Measurements from ENCODE around the gene KIF13A. TPM values are rescaled to one million over a fixed set of nuclear protein-coding genes. Genes with fewer than 3 reads are reported as not detected.

Gene KIF13A
- total RNA-seq, 3 donors from 2014 or later (not counting 1 experiment from before 2014, with no cell fraction given), result 15.0 to 26.4 (median 19.5) TPM

DNA sequence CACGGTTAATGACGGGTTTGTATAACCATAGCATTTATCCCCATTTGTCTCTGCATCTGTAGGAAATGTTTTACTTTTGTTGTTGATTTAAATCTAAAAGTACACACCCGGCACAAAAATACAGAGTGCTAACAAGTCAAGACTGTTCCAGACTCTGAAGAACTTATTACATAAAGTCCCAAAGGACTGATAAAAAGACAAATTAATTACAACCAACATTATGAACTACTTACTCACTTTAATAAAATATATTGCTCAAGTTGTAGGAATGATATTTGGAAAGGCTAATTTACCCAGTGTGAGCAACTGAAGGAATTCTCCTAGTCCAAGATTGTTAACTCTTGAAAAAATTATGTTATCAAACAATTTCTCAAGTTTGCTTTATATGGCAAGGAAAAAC is 115.6 kb downstream of the KIF13A start:
- Histone ChIP-seq H3K27me3 (ENCODE audit: control insufficient read depth, insufficient read depth, low read length) (no peaks in the 10 kb centered on the region), H3K4me1 (ENCODE audit: control insufficient read depth, insufficient read depth, low read length) (no peaks in the 10 kb centered on the region), H3K27ac (ENCODE audit: low read length) (no peak overlapping the region), H3K36me3 (ENCODE audit: control insufficient read depth, insufficient read depth, low read length) (no peaks in the 10 kb centered on the region), H3K4me3 (ENCODE audit: low read length) (no peak overlapping the region), H3K9me3 (ENCODE audit: control insufficient read depth, insufficient read depth, low read length) (no peaks in the 10 kb centered on the region)
- DNase-seq (no peak), ATAC-seq (no peak)
- Mint-ChIP-seq H3K27me3 (ENCODE audit: low read depth in 2 of 2) (no peaks in the 10 kb centered on the region), H3K36me3 (no peaks in the 10 kb centered on the region), H3K4me1 (no peaks in the 10 kb centered on the region), H3K27ac (no peak overlapping the region), H3K9me3 (no peaks in the 10 kb centered on the region), H3K4me3 (no peak overlapping the region)
- TF ChIP-seq CTCF (IDR thresholded peaks at IDR 0.05), result no peak
- intact Hi-C loops (cut with micrococcal nuclease), result no loop called here
- WGBS (ENCODE audit: insufficient coverage), result 100% methylated on average over 1 of the region's 3 CpGs

- Mint-ChIP-seq H3K36me3 (no peaks in the 10 kb centered on the region), H3K27ac (no peak overlapping the region), H3K27me3 (ENCODE audit: low read depth in 2 of 2) (no peaks in the 10 kb centered on the region), H3K9me3 (no peaks in the 10 kb centered on the region), H3K4me1 (no peaks in the 10 kb centered on the region), H3K4me3 (no peak overlapping the region)
- intact Hi-C loops (cut with micrococcal nuclease), result no loop called here
- no peaks in the 10 kb centered on the region for H3K9me3 ChIP-seq (ENCODE audit: control insufficient read depth, insufficient read depth, low read length)
- no peaks in the 10 kb centered on the region for H3K36me3 ChIP-seq (ENCODE audit: control insufficient read depth, insufficient read depth, low read length)
- no peaks in the 10 kb centered on the region for H3K27me3 ChIP-seq (ENCODE audit: control insufficient read depth, insufficient read depth, low read length)
- no peak for TF ChIP-seq CTCF (IDR thresholded peaks at IDR 0.05)
- ATAC-seq (no peak), DNase-seq (no peak)
- no peak overlapping the region for H3K27ac ChIP-seq (ENCODE audit: low read length)
- H3K4me3 ChIP-seq (ENCODE audit: low read length), result no peak overlapping the region
- no CpG with 5 or more reads among the region's 1 CpG for WGBS (ENCODE audit: insufficient coverage)
- H3K4me1 ChIP-seq (ENCODE audit: control insufficient read depth, insufficient read depth, low read length), result no peaks in the 10 kb centered on the region
Observed at GRCh38 chr6:17871189-17871519, 116.3 kb downstream of the KIF13A start.

GRCh38 chr6:17870300-17871188 is 116.9 kb downstream of the KIF13A start:
- Histone ChIP-seq H3K27ac (ENCODE audit: low read length) (no peak overlapping the region), H3K9me3 (ENCODE audit: control insufficient read depth, insufficient read depth, low read length) (no peaks in the 10 kb centered on the region), H3K4me1 (ENCODE audit: control insufficient read depth, insufficient read depth, low read length) (no peaks in the 10 kb centered on the region), H3K27me3 (ENCODE audit: control insufficient read depth, insufficient read depth, low read length) (no peaks in the 10 kb centered on the region), H3K36me3 (ENCODE audit: control insufficient read depth, insufficient read depth, low read length) (no peaks in the 10 kb centered on the region), H3K4me3 (ENCODE audit: low read length) (no peak overlapping the region)
- Mint-ChIP-seq H3K27ac (no peak overlapping the region), H3K27me3 (ENCODE audit: low read depth in 2 of 2) (no peaks in the 10 kb centered on the region), H3K36me3 (no peaks in the 10 kb centered on the region), H3K9me3 (no peaks in the 10 kb centered on the region), H3K4me3 (no peak overlapping the region), H3K4me1 (no peaks in the 10 kb centered on the region)
- WGBS (ENCODE audit: insufficient coverage), result 82% methylated on average over 5 of the region's 5 CpGs
- intact Hi-C loops (cut with micrococcal nuclease), result no loop called here
- DNase-seq (no peak), ATAC-seq (no peak)
- TF ChIP-seq CTCF (IDR thresholded peaks at IDR 0.05), result no peak

- WGBS (ENCODE audit: insufficient coverage), result 37% methylated on average over 3 of the region's 3 CpGs
Observed at GRCh38 chr6:17869753-17870050, 117.7 kb downstream of the KIF13A start.

More at GRCh38 chr6:17869753-17870050, 117.7 kb downstream of the KIF13A start:
- no peak overlapping the region for H3K4me3 ChIP-seq (ENCODE audit: low read length)
- H3K27me3 Mint-ChIP-seq (ENCODE audit: low read depth in 2 of 2), result no peaks in the 10 kb centered on the region
- no peak for ATAC-seq
- no peaks in the 10 kb centered on the region for H3K4me1 ChIP-seq (ENCODE audit: control insufficient read depth, insufficient read depth, low read length)
- H3K4me3 Mint-ChIP-seq, result no peak overlapping the region
- H3K9me3 Mint-ChIP-seq, result no peaks in the 10 kb centered on the region
- no peaks in the 10 kb centered on the region for H3K4me1 Mint-ChIP-seq
- no peaks in the 10 kb centered on the region for H3K36me3 ChIP-seq (ENCODE audit: control insufficient read depth, insufficient read depth, low read length)
- no peaks in the 10 kb centered on the region for H3K27me3 ChIP-seq (ENCODE audit: control insufficient read depth, insufficient read depth, low read length)
- no peak for DNase-seq
- TF ChIP-seq CTCF (IDR thresholded peaks at IDR 0.05), result no peak
- H3K27ac ChIP-seq (ENCODE audit: low read length), result no peak overlapping the region
- H3K36me3 Mint-ChIP-seq, result no peaks in the 10 kb centered on the region
- H3K27ac Mint-ChIP-seq, result no peak overlapping the region
- intact Hi-C loops (cut with micrococcal nuclease), result no loop called here
- H3K9me3 ChIP-seq (ENCODE audit: control insufficient read depth, insufficient read depth, low read length), result no peaks in the 10 kb centered on the region

Data from natural killer cell (primary cell).